GM12874 (cell line): ENCODE results near the gene PPP2R5C.

Experiments
- TF ChIP-seq, protein P1 (sequence below): IDR thresholded peaks from 2 replicates; pipeline ENCODE4 v1.5.1; 2011; ENCODE audit warnings: low read depth, mild to moderate bottlenecking, control low read depth, low read length, moderate library complexity; ENCODE audit not compliant: insufficient read depth

Gene PPP2R5C

GRCh38 chr14:101834800-101835547, 73.5 kb downstream of the PPP2R5C start:
- TF ChIP-seq, protein P1, sequence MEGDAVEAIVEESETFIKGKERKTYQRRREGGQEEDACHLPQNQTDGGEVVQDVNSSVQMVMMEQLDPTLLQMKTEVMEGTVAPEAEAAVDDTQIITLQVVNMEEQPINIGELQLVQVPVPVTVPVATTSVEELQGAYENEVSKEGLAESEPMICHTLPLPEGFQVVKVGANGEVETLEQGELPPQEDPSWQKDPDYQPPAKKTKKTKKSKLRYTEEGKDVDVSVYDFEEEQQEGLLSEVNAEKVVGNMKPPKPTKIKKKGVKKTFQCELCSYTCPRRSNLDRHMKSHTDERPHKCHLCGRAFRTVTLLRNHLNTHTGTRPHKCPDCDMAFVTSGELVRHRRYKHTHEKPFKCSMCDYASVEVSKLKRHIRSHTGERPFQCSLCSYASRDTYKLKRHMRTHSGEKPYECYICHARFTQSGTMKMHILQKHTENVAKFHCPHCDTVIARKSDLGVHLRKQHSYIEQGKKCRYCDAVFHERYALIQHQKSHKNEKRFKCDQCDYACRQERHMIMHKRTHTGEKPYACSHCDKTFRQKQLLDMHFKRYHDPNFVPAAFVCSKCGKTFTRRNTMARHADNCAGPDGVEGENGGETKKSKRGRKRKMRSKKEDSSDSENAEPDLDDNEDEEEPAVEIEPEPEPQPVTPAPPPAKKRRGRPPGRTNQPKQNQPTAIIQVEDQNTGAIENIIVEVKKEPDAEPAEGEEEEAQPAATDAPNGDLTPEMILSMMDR: no peak

DNA sequence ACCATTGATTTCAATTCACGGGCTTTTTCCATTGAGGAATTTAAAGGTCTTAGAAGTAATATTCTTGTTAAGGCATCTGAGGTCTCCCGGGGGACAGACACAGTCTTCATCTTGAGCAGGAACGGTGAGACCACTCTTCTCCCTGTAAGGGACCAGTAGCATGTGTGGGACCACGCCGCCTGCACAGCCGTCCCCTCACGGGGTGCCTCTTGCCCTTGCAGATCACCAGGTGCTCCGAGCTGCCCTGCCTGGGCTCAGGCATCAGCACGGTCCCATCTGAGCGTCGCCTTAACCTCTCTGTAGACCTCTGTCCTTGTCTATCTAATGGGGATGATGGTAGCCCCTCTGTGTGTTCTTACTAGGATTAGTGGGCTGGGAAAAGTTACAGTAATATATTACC, 74.1 kb downstream of the PPP2R5C start:
- TF ChIP-seq, protein P1: no peak

- TF ChIP-seq, protein P1: no peak
Observed at GRCh38 chr14:101836135-101836534, 74.6 kb downstream of the PPP2R5C start.

- TF ChIP-seq, protein P1: no peak
Observed at GRCh38 chr14:101838476-101838875, 77.0 kb downstream of the PPP2R5C start.

GRCh38 chr14:101839236-101839635, 77.7 kb downstream of the PPP2R5C start:
- TF ChIP-seq, protein P1: no peak

- TF ChIP-seq, protein P1: no peak
Observed at GRCh38 chr14:101839661-101840060, 78.2 kb downstream of the PPP2R5C start.

DNA sequence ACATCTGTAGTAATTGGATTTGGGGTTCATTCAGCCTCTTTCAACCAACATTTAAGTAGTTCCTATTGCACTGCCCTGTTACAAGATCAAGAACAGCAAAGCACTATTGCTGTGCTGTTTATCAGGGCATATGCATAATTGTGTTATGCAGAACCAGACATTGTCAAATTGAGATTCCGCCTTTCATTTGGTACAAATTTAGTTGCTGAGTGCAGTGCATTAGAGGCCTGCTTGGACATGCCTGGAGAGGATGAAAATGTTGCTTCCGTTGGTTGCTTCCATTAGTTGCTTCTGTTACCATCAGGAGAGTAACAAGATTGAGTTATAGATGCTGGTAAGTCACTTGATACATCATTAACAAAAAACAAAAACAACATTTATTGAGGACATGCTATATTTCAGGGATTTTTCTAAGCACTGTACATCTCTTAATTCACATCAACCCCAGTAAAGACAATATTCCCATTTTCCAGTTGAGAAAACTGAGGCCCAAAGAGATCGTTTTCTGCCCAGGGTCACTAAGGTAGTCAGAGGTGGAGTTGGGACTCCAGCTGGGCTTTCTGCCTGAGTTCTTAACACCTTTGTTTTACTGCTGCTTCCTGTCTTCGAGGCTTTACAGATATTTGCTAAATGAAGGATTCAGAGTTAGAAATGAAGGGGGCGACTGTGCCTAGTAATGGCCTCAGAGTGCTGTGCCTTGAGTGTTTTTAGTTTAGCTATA, 79.3 kb downstream of the PPP2R5C start:
- TF ChIP-seq, protein P1: no peak
